Measurements from ENCODE around the gene LITAFD.

DNA sequence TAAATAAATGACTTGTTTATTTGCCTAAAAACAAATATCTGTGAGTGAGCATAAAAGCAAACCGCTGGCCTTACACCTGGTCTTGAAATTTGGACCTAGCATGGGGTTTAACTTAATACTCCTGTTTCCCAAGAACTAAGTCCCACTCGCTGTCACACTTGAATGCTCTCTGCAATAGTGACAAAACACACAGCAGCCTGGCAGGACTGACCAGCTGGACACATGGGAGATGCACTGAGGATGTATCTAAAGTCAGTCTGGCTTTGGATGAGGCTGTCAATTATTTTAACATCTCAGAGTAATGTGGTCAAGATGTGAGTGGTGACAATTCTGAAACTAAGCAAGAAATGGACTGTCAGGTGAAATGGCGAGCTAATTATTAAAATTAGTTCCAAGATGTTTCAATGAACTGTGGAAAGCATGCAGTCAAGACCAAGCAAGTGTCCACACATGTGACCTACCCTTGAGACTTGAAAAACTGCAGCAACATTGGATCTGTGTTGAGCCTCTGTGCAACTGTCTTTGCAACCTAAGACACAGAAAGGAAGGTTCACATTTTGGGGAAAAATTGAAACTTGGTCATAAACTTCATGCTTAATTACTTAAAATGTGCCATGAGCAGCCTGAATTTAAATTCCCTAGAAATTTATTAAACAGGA lies 16.6 kb downstream of the LITAFD start:
- TF ChIP-seq, protein P1, sequence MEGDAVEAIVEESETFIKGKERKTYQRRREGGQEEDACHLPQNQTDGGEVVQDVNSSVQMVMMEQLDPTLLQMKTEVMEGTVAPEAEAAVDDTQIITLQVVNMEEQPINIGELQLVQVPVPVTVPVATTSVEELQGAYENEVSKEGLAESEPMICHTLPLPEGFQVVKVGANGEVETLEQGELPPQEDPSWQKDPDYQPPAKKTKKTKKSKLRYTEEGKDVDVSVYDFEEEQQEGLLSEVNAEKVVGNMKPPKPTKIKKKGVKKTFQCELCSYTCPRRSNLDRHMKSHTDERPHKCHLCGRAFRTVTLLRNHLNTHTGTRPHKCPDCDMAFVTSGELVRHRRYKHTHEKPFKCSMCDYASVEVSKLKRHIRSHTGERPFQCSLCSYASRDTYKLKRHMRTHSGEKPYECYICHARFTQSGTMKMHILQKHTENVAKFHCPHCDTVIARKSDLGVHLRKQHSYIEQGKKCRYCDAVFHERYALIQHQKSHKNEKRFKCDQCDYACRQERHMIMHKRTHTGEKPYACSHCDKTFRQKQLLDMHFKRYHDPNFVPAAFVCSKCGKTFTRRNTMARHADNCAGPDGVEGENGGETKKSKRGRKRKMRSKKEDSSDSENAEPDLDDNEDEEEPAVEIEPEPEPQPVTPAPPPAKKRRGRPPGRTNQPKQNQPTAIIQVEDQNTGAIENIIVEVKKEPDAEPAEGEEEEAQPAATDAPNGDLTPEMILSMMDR (IDR thresholded peaks at IDR 0.05) = no peak
- no peak for TF ChIP-seq POLR2A (IDR thresholded peaks at IDR 0.05)

Measured in tibial nerve (tissue), 3 donors.